Stomach (tissue), 19 donors: ENCODE results near the gene NRL. TPM values are rescaled to one million over a fixed set of nuclear protein-coding genes. Genes with fewer than 3 reads are reported as not detected.

Source experiments
- DNase-seq, 2 donors: peaks; one replicate each; pipeline versions ENCODE4 v3.0.0 to v3.0.0-alpha.2; 2013 to 2019
- H3K27ac ChIP-seq, 5 donors: fragments of 200-600 bp in 4 of 5; sonication (generic) in 4 of 5; one replicate each; pipeline ENCODE4 v1.5.1; 2013 to 2019; ENCODE audit warnings: mild to moderate bottlenecking in 1 of 5, moderate library complexity in 1 of 5
- H3K27me3 ChIP-seq, 3 donors: fragments of 200-600 bp; sonication (generic); one replicate each; pipeline ENCODE4 v1.5.1; 2017 to 2019; ENCODE audit warnings: mixed run types in 1 of 3
- H3K36me3 ChIP-seq, 4 donors: fragments of 200-600 bp; sonication (generic); 1 replicate in 3 of 4; 2 replicates in 1 of 4; pipeline ENCODE4 v1.5.1; 2016 to 2019
- H3K4me1 ChIP-seq, 4 donors: fragments of 200-600 bp; sonication (generic); one replicate each; pipeline ENCODE4 v1.5.1; 2016 to 2019
- H3K4me3 ChIP-seq, 4 donors: fragments of 200-600 bp; sonication (generic) in 3 of 4; one replicate each; pipeline ENCODE4 v1.5.1; 2016 to 2019; ENCODE audit warnings: mild to moderate bottlenecking in 1 of 4
- H3K9me3 ChIP-seq, 4 donors: fragments of 200-600 bp; sonication (generic); one replicate each; pipeline ENCODE4 v1.5.1; 2016 to 2019
- CTCF ChIP-seq, 7 experiments: fragments of 450-650 bp in 4 of 7; fragments of 200-600 bp in 3 of 7; sonication (generic) in 3 of 7; IDR thresholded peaks; one replicate each; pipeline ENCODE4 v1.5.1; 2016 to 2019; ENCODE audit warnings: antibody characterized with exemption in 7 of 7, control low read depth in 2 of 7, mild to moderate bottlenecking in 1 of 7
- EP300 ChIP-seq: sonication (generic); formaldehyde crosslinking; IDR thresholded peaks from one replicate; pipeline ENCODE4 v1.6.1; 2017; ENCODE audit warnings: antibody characterized with exemption
- POLR2A ChIP-seq, 4 donors: fragments of 450-650 bp; IDR thresholded peaks; one replicate each; pipeline ENCODE4 v1.6.1; 2016; ENCODE audit warnings: antibody characterized with exemption in 4 of 4, control low read depth in 2 of 4, mild to moderate bottlenecking in 1 of 4, moderate library complexity in 1 of 4
- POLR2AphosphoS5 ChIP-seq, 3 donors: sonication (generic); formaldehyde crosslinking; IDR thresholded peaks; one replicate each; pipeline ENCODE4 v1.6.1; 2016; ENCODE audit warnings: antibody characterized with exemption in 3 of 3
- WGBS, 5 donors: extraction: QIAGEN DNeasy Blood & Tissue Kit in 3 of 5; methylation state at CpG; one replicate each; pipeline versions ENCODE4 v1.1.5 to v1.1.7; 2013 to 2018; 5-methylcytosine and 5-hydroxymethylcytosine counted together
- intact Hi-C: fragments of 100-400 bp; cut with DNase I; formaldehyde crosslinking; loops from one replicate; pipeline ENCODE4 v1.15.1; 2023; ENCODE audit warnings: low total_unique reads
- long read RNA-seq, 10 donors: transcript quantifications; one replicate each; lab custom pipeline, GENCODE V29; 2026
- polyA plus RNA-seq, 3 donors: library from polyadenylated mRNA; stranded (reverse); fragments of 200-250 nt; gene quantifications; one replicate each; pipeline ENCODE4 v1.2.3, GENCODE V29; 2013
- total RNA-seq, 5 donors: library from RNA; depleted of rRNA; stranded (reverse); fragments of >200 nt; gene quantifications; one replicate each; pipeline versions ENCODE4 v1.1.0 to v1.2.3, GENCODE V29; 2014 to 2016
- donor health status: healthy with polysubstance abuse.
- donor health status: Bipolar disorder and iron deficiency.
- donor health status: healthy.

Gene NRL
- total RNA-seq (10 to 100 TPM in 2 of 5 donors, 1 to 10 TPM in 1, under 1 TPM in 1, not detected in 1; 0.92 to 69.2 (median 13.0) TPM), polyA plus RNA-seq (1 to 10 TPM; 1.2 to 1.3 (median 1.2) TPM)
- long read RNA-seq, donor 1, result 0 reads
- long read RNA-seq, donor 2, result 0 reads
- long read RNA-seq, donor 3, partial matches to known transcripts, result 10 of 11 reads
- long read RNA-seq, donor 3, other reads (novel, unspliced or antisense), result 0 of 11 reads
- long read RNA-seq, donor 4, result 0 reads
- long read RNA-seq, donor 5, result 0 reads
- long read RNA-seq, donor 6, partial matches to known transcripts, result 120 of 121 reads
- long read RNA-seq, donor 6, other reads (novel, unspliced or antisense), result 0 of 121 reads
- long read RNA-seq, donor 7, partial matches to known transcripts, result 26 of 26 reads
- long read RNA-seq, donor 7, other reads (novel, unspliced or antisense), result 0 of 26 reads
- long read RNA-seq, donor 8, result 0 reads
- long read RNA-seq, donor 9, partial matches to known transcripts, result 44 of 45 reads
- long read RNA-seq, donor 9, other reads (novel, unspliced or antisense), result 0 of 45 reads
- long read RNA-seq, donor 10, partial matches to known transcripts, result 39 of 46 reads
- long read RNA-seq, donor 10, other reads (novel, unspliced or antisense), result 7 of 46 reads

GRCh38 chr14:24114532-24115421 lies at the start of gene NRL, which contains the start of gene DCAF11:
NRL (minus strand) TSS chr14:24114949; CDS start chr14:24082848, 32,101 bp downstream.
DCAF11 (plus strand) TSS chr14:24114777; CDS start chr14:24115595, 818 bp downstream.
- Histone ChIP-seq H3K4me1 (peaks cover 19 to 38% (median 34%) of the 10 kb centered on the region in 4 donors), H3K36me3 (peaks cover 18 to 29% (median 27%) of the 10 kb centered on the region in 4 donors), H3K9me3 (no peaks in the 10 kb centered on the region), H3K4me3 (peak within 1 kb of the TSS; percentile 56 to 81 (median 64)), H3K27me3 (no peaks in the 10 kb centered on the region), H3K27ac (peak within 1 kb of the TSS; percentile 94 to 100 (median 98))
- 0 to 1% (median 0%) methylated on average over 59 to 65 of the region's 65 CpGs for WGBS, 5 donors
- intact Hi-C loops, result no loop called here
- no peak for TF ChIP-seq CTCF (IDR thresholded peaks at IDR 0.05)
- TF ChIP-seq POLR2AphosphoS5 (IDR thresholded peaks at IDR 0.05), result peak; percentile 59 to 85 (median 82)
- peak; percentile 84 for TF ChIP-seq EP300
- peak; percentile 97 to 100 for DNase-seq

DNA sequence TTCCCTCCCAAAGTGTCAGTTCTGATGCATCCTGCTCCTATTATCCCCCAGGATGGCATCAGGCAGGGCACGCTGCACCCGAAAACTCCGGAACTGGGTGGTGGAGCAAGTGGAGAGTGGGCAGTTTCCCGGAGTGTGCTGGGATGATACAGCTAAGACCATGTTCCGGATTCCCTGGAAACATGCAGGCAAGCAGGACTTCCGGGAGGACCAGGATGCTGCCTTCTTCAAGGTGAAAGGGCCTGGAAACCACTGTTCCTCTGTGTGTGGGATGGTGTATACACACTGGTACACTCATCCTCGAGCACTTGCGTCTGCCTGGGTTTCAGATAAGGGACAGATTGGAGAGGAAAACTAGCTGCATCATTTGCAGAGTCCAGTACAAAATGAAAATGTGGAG lies 47.3 kb upstream of the NRL start:
- H3K36me3 ChIP-seq, result peaks cover 55 to 81% (median 76%) of the 10 kb centered on the region in 4 donors
- DNase-seq, result no peak
- peaks cover 26 to 64% (median 47%) of the 10 kb centered on the region in 4 donors for H3K4me1 ChIP-seq
- H3K27me3 ChIP-seq, result no peaks in the 10 kb centered on the region
- no peak for TF ChIP-seq POLR2A (IDR thresholded peaks at IDR 0.05)
- no peak for TF ChIP-seq POLR2AphosphoS5 (IDR thresholded peaks at IDR 0.05)
- no peak for TF ChIP-seq EP300
- TF ChIP-seq CTCF (IDR thresholded peaks at IDR 0.05), result no peak
- H3K4me3 ChIP-seq, result peak overlapping the region; percentile 62 to 80 (median 69)
- 7 to 21% (median 20%) methylated on average over 7 to 8 of the region's 8 CpGs for WGBS, 5 donors
- H3K27ac ChIP-seq, result peak overlapping the region; percentile 56 to 97 (median 95)
- intact Hi-C loops, result no loop called here
- H3K9me3 ChIP-seq, result no peaks in the 10 kb centered on the region

GRCh38 chr14:24160850-24161804 lies 46.4 kb upstream of the NRL start, which contains the start of gene IRF9:
IRF9 (plus strand) TSS chr14:24161265; CDS start chr14:24162145, 880 bp downstream.
- Histone ChIP-seq H3K27ac (peak within 1 kb of the TSS; percentile 91 to 97 (median 95)), H3K4me1 (peaks cover 26 to 55% (median 47%) of the 10 kb centered on the region in 4 donors), H3K36me3 (peaks cover 62 to 81% (median 76%) of the 10 kb centered on the region in 4 donors), H3K27me3 (no peaks in the 10 kb centered on the region), H3K9me3 (no peaks in the 10 kb centered on the region), H3K4me3 (peak within 1 kb of the TSS; percentile 62 to 80 (median 69))
- 0 to 1% (median 1%) methylated on average over 12 of the region's 12 CpGs for WGBS, 5 donors
- peak; percentile 98 for DNase-seq
- intact Hi-C loops, result no loop called here
- TF ChIP-seq CTCF (IDR thresholded peaks at IDR 0.05) (peak in 6 of 7 experiments; percentile 77 to 99 (median 92)), POLR2A (IDR thresholded peaks at IDR 0.05) (peak in 1 of 4 donors; percentile 16), POLR2AphosphoS5 (IDR thresholded peaks at IDR 0.05) (peak; percentile 92 to 99 (median 97)), EP300 (peak; percentile 57)
